HG03066 (cell line): Measurements from ENCODE around the gene MAN2B2.
"Not testable (repeated sequence)": the region's sequence is repeated elsewhere in the genome, so short reads cannot be mapped to it uniquely, and the experiment has no call there.

Source experiments
- ATAC-seq: cut with Tn5 transposase; IDR thresholded peaks from one replicate; pipeline ENCODE4 v1.9.1; 2021; ENCODE audit warnings: low read depth; ENCODE audit not compliant: unreplicated experiment

Gene MAN2B2

GRCh38 chr4:6613676-6614651 lies 39.0 kb downstream of the MAN2B2 start:
- ATAC-seq, result no peak

DNA sequence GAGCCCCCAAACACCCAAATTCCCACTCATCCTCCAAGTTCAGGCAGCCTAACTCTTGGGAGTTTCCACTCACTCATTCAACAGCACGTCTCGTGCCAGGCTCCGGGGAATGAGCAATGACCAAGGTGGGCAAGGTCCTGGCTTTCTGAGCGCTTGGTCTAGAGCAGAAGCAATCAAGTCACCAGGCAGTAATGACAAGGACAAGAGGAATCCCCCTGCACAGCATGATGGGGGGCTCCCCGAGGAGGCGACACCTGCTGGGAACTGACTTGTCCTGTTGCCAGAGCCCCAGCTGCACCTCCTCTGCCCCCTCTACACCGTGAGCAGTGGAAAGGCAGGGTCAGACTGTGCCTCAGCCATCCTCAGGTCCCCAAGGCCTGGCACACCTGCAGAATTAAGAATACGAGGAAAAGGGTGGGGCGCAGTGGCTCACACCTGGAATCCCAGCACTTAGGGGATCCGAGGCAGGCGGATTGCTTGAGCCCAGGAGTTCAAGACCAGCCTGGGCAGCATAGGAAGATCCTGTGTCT lies 39.8 kb downstream of the MAN2B2 start:
- no peak for ATAC-seq

DNA sequence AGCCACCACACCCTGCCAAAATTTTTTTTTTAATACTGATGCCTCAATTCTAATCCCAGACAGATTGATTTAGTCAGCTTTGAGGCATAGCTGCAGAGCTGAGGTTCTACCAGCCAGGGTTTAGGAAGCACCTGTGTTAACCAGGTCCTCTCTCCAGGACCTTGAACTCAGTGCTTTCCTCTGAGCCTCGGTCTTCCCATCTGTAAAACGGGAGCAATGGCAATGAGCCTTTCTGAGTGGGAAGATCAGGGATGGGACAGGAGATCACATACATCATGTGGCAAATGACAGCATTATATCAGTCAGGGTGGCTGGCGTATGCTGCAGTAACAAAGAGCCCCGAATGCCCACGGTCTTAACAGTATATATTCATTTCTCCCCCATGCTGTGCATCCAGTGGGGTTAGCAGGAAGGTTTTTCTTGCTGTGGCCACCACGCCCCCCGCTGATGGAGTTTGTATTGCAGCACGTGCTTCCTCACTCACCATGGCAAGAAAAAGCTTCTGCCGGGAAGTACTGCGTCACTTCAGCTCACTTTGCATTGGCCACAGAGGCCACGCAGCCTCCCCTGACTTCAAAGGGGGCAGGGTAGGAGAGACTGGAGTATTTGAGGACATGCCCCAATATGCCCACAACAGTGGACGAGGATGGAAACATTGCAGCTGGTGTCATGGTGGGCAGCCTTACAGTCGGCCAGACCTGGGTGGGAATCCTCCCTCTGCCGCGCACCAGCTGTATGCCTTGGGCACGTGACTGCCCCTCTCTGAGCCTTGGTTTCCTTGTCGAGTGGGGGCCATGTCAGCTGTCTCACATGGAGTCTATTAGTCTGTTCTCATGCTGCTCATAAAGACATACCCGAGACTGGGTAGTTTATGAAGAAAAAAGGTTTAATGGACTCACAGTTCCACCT lies 41.4 kb downstream of the MAN2B2 start:
- no peak for ATAC-seq

GRCh38 chr4:6617246-6617645 lies 42.3 kb downstream of the MAN2B2 start:
- no peak for ATAC-seq

- no peak for ATAC-seq
These were observed 43.6 kb downstream of the MAN2B2 start for GRCh38 chr4:6618386-6619115.

- no peak for ATAC-seq
These were observed 44.1 kb downstream of the MAN2B2 start for GRCh38 chr4:6619116-6619465.

DNA sequence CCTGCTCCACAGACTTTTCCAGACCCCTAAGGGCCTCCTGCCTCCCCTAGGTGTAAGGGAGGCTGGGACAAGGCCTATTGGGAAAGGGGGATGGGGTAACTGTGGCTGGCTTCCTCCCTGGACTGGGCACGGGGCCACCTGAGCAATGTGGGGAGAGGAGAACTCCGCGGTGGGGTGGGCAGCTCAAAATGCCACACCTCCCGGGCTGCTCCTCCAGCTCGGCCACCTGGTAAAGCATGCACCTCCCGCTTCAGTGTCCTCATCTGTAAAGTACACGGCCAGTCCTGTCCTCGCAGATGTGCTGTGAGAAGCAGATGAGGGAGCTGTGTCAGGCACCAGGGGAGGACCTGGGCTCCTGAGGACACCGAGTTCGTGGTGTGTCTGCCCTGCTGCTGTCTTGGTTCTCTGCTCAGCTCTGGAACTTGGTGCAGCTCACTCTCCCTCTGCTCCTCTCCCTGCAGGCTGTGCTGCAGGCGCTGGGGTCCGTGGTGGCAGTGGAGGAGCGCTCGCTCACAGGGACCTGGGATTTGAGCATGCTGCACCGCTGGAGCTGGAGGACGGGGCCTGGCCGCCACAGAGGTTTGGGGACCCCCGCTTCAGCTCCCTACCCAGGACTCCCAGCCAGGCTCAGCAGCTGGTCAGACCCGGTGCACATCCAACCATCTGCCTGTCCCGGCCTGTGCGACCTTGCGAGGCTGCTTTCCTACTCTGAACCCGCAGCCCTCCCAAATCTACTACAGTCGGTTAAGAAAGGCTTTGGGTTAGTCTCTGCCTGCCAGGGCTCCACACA lies 44.7 kb downstream of the MAN2B2 start:
- no peak for ATAC-seq

- no peak for ATAC-seq
These were observed 45.3 kb downstream of the MAN2B2 start for GRCh38 chr4:6620296-6620695.

GRCh38 chr4:6620891-6621555 lies 46.0 kb downstream of the MAN2B2 start:
- ATAC-seq, result no peak

- ATAC-seq, result no peak
These were observed 46.6 kb downstream of the MAN2B2 start for GRCh38 chr4:6621556-6621927.

- ATAC-seq, result no peak
These were observed 47.8 kb downstream of the MAN2B2 start for GRCh38 chr4:6622744-6623143.

DNA sequence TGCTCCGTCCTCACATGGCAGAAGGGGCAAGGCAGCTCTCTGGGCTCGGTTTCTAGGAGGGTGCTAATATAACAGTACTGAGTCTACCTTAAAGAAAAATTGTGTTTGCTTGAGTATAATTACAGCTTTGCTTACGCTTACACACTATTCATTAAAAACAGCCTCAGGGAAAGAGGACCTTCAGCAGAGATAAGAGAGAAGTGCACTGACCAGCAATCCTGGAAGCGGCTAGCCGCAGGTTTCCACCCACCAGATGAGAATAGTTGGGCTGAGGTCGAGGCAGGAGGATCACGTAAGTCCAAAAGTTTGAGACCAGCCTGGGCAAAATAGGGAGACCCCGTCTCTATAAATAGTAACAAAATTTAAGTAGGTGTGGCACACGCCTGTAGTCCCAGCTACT lies 50.3 kb downstream of the MAN2B2 start:
- ATAC-seq, result no peak

DNA sequence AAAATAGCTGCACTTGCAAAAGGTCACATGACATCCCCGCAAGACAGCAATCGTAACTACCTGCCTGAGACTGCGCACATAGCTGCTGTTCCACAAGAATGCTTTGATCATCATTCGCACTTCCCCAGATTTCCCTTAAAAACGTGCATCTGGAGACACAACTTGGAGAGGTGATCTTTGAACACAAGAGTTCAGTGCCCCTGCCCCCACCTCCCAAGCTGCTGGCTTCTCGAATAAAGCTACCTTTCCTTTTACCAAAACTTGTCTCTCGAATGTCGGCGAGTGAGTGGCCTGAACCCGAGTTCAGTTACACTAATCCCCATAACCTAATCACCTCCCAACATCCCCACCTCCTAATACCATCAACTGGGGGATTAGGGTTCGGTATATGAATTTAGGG lies 51.1 kb downstream of the MAN2B2 start:
- no peak for ATAC-seq

DNA sequence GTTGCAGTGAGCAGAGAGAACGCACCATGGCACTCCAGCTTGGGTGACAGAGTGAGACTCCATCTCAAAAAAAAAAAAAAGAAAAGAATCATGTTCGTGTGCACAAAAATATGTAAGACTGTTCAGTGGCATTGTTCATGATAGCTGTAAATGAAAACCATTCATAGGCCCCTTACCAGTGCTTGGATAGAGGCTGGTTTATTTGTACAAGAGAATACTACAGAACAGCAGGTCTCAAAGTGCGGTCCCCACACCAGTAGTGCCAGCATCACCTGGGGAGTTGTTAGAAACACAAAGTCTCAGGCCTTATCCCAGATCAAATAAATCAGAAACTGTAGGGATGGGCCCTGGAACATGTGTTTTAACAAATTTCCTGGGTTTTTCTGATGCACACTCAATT lies 52.8 kb downstream of the MAN2B2 start:
- ATAC-seq, result no peak

- ATAC-seq, result not testable (repeated sequence)
These were observed 53.5 kb downstream of the MAN2B2 start for GRCh38 chr4:6628484-6628883.

- no peak for ATAC-seq
These were observed 57.1 kb downstream of the MAN2B2 start for GRCh38 chr4:6632125-6632524.

GRCh38 chr4:6633091-6633906 lies 58.3 kb downstream of the MAN2B2 start:
- no peak for ATAC-seq

DNA sequence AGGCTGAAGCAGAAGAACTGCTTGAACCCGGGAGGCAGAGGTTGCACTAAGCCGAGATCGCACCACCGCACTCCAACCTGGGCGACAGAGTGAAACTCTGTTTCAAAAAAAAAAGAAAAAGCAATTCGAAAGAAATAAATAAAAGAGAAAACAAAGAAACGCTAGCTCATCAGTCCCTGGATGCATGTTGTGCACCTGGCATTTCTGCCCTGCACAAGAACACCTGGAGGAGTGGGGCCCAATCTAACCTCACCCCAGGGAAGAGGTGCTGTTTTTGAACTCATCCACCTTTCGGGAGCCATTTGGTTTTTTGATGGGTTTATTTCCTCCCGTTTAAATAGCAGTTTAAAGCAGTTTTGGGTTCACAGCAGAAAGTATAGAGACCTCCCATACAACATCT lies 59.8 kb downstream of the MAN2B2 start:
- ATAC-seq, result no peak
